M059J (cell line): ENCODE data around the gene PKD1L1. TPM values are rescaled to one million over a fixed set of nuclear protein-coding genes. Genes with fewer than 3 reads are reported as not detected.
"Not testable (repeated sequence)": the region's sequence is repeated elsewhere in the genome, so short reads cannot be mapped to it uniquely, and the experiment has no call there.

Source experiments
- DNase-seq: peaks from one replicate; pipeline ENCODE4 v3.0.0-alpha.2; 2012; ENCODE audit warnings: low read depth
- total RNA-seq: library from RNA; depleted of rRNA; stranded (reverse); fragments of >200 nt; shearing (Covaris generic); gene quantifications from 2 replicates; pipeline ENCODE4 v1.2.3, GENCODE V29; 2014

Gene PKD1L1
- total RNA-seq, 1 experiment from 2014 or later = 0.02 TPM

GRCh38 chr7:47965456-47965855 lies 17.2 kb upstream of the PKD1L1 start:
- DNase-seq = no peak

GRCh38 chr7:47962262-47962661 lies 14.0 kb upstream of the PKD1L1 start:
- no peak for DNase-seq

GRCh38 chr7:47957156-47957555 lies 8.9 kb upstream of the PKD1L1 start:
- no peak for DNase-seq

GRCh38 chr7:47956220-47956619 lies 8.0 kb upstream of the PKD1L1 start:
- DNase-seq = no peak

GRCh38 chr7:47954231-47954911 lies 6.1 kb upstream of the PKD1L1 start:
- DNase-seq = peak; percentile 90

GRCh38 chr7:47953822-47954221 lies 5.6 kb upstream of the PKD1L1 start:
- DNase-seq = peak; percentile 38

- no peak for DNase-seq
Measured at GRCh38 chr7:47952224-47952623, 4.0 kb upstream of the PKD1L1 start.

GRCh38 chr7:47951374-47951773 lies 3.1 kb upstream of the PKD1L1 start:
- no peak for DNase-seq

- DNase-seq = no peak
Measured at GRCh38 chr7:47950714-47951113, 2.4 kb upstream of the PKD1L1 start.

GRCh38 chr7:47949703-47950102 lies 1.4 kb upstream of the PKD1L1 start:
- no peak for DNase-seq

- DNase-seq = no peak
Measured at GRCh38 chr7:47947355-47947749, 914 bp downstream of the PKD1L1 start.

GRCh38 chr7:47946581-47947354 lies 1.5 kb downstream of the PKD1L1 start:
- no peak for DNase-seq

GRCh38 chr7:47945261-47946015 lies 2.8 kb downstream of the PKD1L1 start:
- peak; percentile 73 for DNase-seq

GRCh38 chr7:47944536-47945260 lies 3.6 kb downstream of the PKD1L1 start:
- no peak for DNase-seq

GRCh38 chr7:47943676-47944474 lies 4.4 kb downstream of the PKD1L1 start:
- no peak for DNase-seq

GRCh38 chr7:47942651-47943050 lies 5.6 kb downstream of the PKD1L1 start:
- not testable (repeated sequence) for DNase-seq

GRCh38 chr7:47942132-47942531 lies 6.1 kb downstream of the PKD1L1 start:
- no peak for DNase-seq

- peak; percentile 88 for DNase-seq
Measured at GRCh38 chr7:47941136-47941844, 7.0 kb downstream of the PKD1L1 start.

GRCh38 chr7:47940088-47941013 lies 7.9 kb downstream of the PKD1L1 start:
- peak; percentile 29 for DNase-seq
